ENCODE measurements around the gene IFT27. TPM values are rescaled to one million over a fixed set of nuclear protein-coding genes. Genes with fewer than 3 reads are reported as not detected.

IFT27 gene
- polyA plus RNA-seq, 1 donor (not counting 4 experiments of a cell fraction or from before 2014, with no cell fraction given): 18.5 TPM

DNA sequence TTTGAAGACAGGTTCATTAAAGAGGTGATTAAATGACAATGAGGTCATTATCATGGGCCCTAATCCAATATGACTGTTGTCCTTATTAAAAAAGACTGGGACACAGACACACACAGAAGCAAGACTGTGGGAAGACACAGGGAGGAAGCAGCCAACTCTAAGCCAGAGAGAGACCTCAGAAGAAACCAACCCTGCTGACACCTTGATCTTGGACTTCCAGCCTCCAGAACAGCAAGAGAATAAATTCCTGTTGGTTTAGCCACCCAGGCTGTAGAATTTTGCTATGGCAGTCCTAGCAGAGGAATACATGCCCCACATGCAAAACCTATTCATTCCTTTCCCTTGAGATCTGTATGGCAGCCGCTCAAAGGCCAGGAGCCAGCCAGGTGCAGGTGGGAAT lies 36.7 kb downstream of the IFT27 start:
- H3K79me2 ChIP-seq (ENCODE audit: control insufficient read depth, insufficient read depth, low read length): no peaks in the 10 kb centered on the region
- H3K4me1 ChIP-seq (ENCODE audit: control insufficient read depth, extremely low read depth, insufficient read depth, low read length): no peaks in the 10 kb centered on the region
- H3K27ac ChIP-seq (ENCODE audit: control insufficient read depth, insufficient read depth, low read length): no peak overlapping the region
- no peak for DNase-seq (ENCODE audit: low read depth, low spot score)
- TF ChIP-seq, protein P1, sequence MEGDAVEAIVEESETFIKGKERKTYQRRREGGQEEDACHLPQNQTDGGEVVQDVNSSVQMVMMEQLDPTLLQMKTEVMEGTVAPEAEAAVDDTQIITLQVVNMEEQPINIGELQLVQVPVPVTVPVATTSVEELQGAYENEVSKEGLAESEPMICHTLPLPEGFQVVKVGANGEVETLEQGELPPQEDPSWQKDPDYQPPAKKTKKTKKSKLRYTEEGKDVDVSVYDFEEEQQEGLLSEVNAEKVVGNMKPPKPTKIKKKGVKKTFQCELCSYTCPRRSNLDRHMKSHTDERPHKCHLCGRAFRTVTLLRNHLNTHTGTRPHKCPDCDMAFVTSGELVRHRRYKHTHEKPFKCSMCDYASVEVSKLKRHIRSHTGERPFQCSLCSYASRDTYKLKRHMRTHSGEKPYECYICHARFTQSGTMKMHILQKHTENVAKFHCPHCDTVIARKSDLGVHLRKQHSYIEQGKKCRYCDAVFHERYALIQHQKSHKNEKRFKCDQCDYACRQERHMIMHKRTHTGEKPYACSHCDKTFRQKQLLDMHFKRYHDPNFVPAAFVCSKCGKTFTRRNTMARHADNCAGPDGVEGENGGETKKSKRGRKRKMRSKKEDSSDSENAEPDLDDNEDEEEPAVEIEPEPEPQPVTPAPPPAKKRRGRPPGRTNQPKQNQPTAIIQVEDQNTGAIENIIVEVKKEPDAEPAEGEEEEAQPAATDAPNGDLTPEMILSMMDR (optimal IDR thresholded peaks at IDR 0.05 in 1 of 3, IDR thresholded peaks at IDR 0.05 in 1 of 3, conservative IDR thresholded peaks at IDR 0.05 in 1 of 3; ENCODE audit: extremely low read depth in 1 of 3, insufficient read depth in 2 of 3, low read length in 3 of 3): no peak
- no peak for TF ChIP-seq EZH2 (IDR thresholded peaks at IDR 0.05; ENCODE audit: low read length)
- peaks cover 4% of the 10 kb centered on the region for H3K27me3 ChIP-seq (ENCODE audit: control insufficient read depth, extremely low read depth, insufficient read depth, low read length)
- H3K4me2 ChIP-seq (ENCODE audit: control insufficient read depth, extremely low read depth, insufficient read depth, low read depth, low read length): no peak overlapping the region
- H3K4me3 ChIP-seq (ENCODE audit: control insufficient read depth in 2 of 3, extremely low read depth in 1 of 3, insufficient read depth in 2 of 3, low read depth in 1 of 3, low read length in 3 of 3): no peak overlapping the region
- no peak overlapping the region for H3K9ac ChIP-seq (ENCODE audit: control insufficient read depth, extremely low read depth, insufficient read depth, low read length)
- dilution Hi-C loops (cut with MboI; ENCODE audit: extremely low pct_ligation_motif_present, low sequenced_read_pairs): no loop called here
- FAIRE-seq: no peak
- H3K9me1 ChIP-seq (ENCODE audit: control insufficient read depth, extremely low read depth, insufficient read depth, low read length): no peaks in the 10 kb centered on the region
- H2AFZ ChIP-seq (ENCODE audit: control insufficient read depth, low read length): no peak overlapping the region
- H4K20me1 ChIP-seq (ENCODE audit: control insufficient read depth, extremely low read depth, insufficient read depth, low read length): no peaks in the 10 kb centered on the region
- no peaks in the 10 kb centered on the region for H3K9me3 ChIP-seq (ENCODE audit: control insufficient read depth, low read depth, low read length)
- H3K36me3 ChIP-seq (ENCODE audit: control insufficient read depth in 2 of 2, extremely low read depth in 1 of 2, insufficient read depth in 2 of 2, low read length in 2 of 2): no peaks in the 10 kb centered on the region

DNA sequence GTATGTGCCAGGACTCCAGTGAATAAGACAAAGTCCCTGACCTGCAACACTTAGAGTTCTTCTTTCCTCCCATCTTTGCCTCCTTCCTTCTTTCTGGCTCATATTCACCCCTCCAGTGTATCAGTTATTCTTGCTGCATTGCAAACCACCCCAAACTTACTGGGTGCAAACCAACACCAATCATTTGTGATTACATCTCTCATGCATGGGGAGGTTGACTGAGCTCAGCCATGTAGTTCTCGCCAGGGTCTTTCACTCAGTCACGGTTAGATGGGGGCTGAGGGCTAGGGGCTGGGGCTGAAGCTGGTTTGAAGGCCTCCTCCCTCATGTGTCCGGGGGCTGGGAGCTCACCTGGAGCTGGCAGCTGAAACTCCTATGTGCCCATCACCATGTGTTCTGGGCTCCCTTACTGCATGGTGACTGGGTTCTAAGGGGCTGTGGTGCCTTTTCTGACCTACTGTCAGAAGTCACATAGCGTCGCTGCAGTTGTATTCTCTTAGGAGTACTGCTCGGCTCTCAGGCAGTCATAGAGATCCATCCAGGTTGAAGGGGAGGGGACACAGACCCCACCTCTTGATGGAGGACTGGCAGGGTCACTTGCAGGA lies 37.4 kb downstream of the IFT27 start:
- H3K4me1 ChIP-seq (ENCODE audit: control insufficient read depth, extremely low read depth, insufficient read depth, low read length): no peaks in the 10 kb centered on the region
- no peak overlapping the region for H2AFZ ChIP-seq (ENCODE audit: control insufficient read depth, low read length)
- no peaks in the 10 kb centered on the region for H3K36me3 ChIP-seq (ENCODE audit: control insufficient read depth in 2 of 2, extremely low read depth in 1 of 2, insufficient read depth in 2 of 2, low read length in 2 of 2)
- no peaks in the 10 kb centered on the region for H3K9me3 ChIP-seq (ENCODE audit: control insufficient read depth, low read depth, low read length)
- no peaks in the 10 kb centered on the region for H3K9me1 ChIP-seq (ENCODE audit: control insufficient read depth, extremely low read depth, insufficient read depth, low read length)
- H3K27ac ChIP-seq (ENCODE audit: control insufficient read depth, insufficient read depth, low read length): no peak overlapping the region
- no peak overlapping the region for H3K9ac ChIP-seq (ENCODE audit: control insufficient read depth, extremely low read depth, insufficient read depth, low read length)
- dilution Hi-C loops (cut with MboI; ENCODE audit: extremely low pct_ligation_motif_present, low sequenced_read_pairs): no loop called here
- no peak overlapping the region for H3K4me2 ChIP-seq (ENCODE audit: control insufficient read depth, extremely low read depth, insufficient read depth, low read depth, low read length)
- H3K27me3 ChIP-seq (ENCODE audit: control insufficient read depth, extremely low read depth, insufficient read depth, low read length): peaks cover 8% of the 10 kb centered on the region
- DNase-seq (ENCODE audit: low read depth, low spot score) (no peak), FAIRE-seq (no peak)
- no peaks in the 10 kb centered on the region for H3K79me2 ChIP-seq (ENCODE audit: control insufficient read depth, insufficient read depth, low read length)
- no peaks in the 10 kb centered on the region for H4K20me1 ChIP-seq (ENCODE audit: control insufficient read depth, extremely low read depth, insufficient read depth, low read length)
- TF ChIP-seq, protein P1 (optimal IDR thresholded peaks at IDR 0.05 in 1 of 3, IDR thresholded peaks at IDR 0.05 in 1 of 3, conservative IDR thresholded peaks at IDR 0.05 in 1 of 3; ENCODE audit: extremely low read depth in 1 of 3, insufficient read depth in 2 of 3, low read length in 3 of 3): no peak
- no peak for TF ChIP-seq EZH2 (IDR thresholded peaks at IDR 0.05; ENCODE audit: low read length)
- no peak overlapping the region for H3K4me3 ChIP-seq (ENCODE audit: control insufficient read depth in 2 of 3, extremely low read depth in 1 of 3, insufficient read depth in 2 of 3, low read depth in 1 of 3, low read length in 3 of 3)
